Measurements from ENCODE around the gene CLUH. TPM values are rescaled to one million over a fixed set of nuclear protein-coding genes. Genes with fewer than 3 reads are reported as not detected.
A peak's percentile ranks its signal among the peaks of the same experiment; 100 is the strongest.

CLUH gene
- polyA plus RNA-seq, 1 of the 3 experiments (the other 2 are of a cell fraction), result 32.2 TPM

GRCh38 chr17:2701161-2701995 lies 10.2 kb downstream of the CLUH start:
- Histone ChIP-seq H3K27me3 (ENCODE audit: insufficient read depth) (no peaks in the 10 kb centered on the region), H3K9ac (no peak overlapping the region), H2AFZ (ENCODE audit: low read depth) (no peak overlapping the region), H3K4me3 (ENCODE audit: low read depth in 2 of 2, low read length in 1 of 2) (no peak overlapping the region), H3K4me1 (ENCODE audit: control insufficient read depth in 1 of 2, insufficient read depth in 2 of 2, low read depth in 1 of 2, low read length in 1 of 2) (no peaks in the 10 kb centered on the region), H3K9me3 (no peaks in the 10 kb centered on the region), H3K79me2 (ENCODE audit: insufficient read depth) (peaks cover 19% of the 10 kb centered on the region; the same call in 1 of the 2 replicates), H3K4me2 (no peak overlapping the region), H3F3A (replicated peaks; ENCODE audit: insufficient read depth) (no peaks in the 10 kb centered on the region), H4K20me1 (ENCODE audit: insufficient read depth) (peaks cover 22% of the 10 kb centered on the region), H3K36me3 (replicated peaks in 1 of 2; ENCODE audit: control insufficient read depth in 1 of 2, insufficient read depth in 2 of 2, low read length in 1 of 2) (peaks cover 4 to 55% of the 10 kb centered on the region in 2 experiments), H3K9me2 (no peaks in the 10 kb centered on the region), H3K27ac (ENCODE audit: low read depth in 2 of 2, low read length in 1 of 2) (no peak overlapping the region)
- TF ChIP-seq REST (IDR thresholded peaks at IDR 0.05; ENCODE audit: low read depth, low read length), result no peak
- TF ChIP-seq NFIC (IDR thresholded peaks at IDR 0.05; ENCODE audit: borderline replicate concordance), result no peak
- no peak for TF ChIP-seq RAD21 (IDR thresholded peaks at IDR 0.05; ENCODE audit: low read length)
- no peak for TF ChIP-seq FOXJ3 (CRISPR knock-in tag; IDR thresholded peaks at IDR 0.05)
- TF ChIP-seq, protein P1, sequence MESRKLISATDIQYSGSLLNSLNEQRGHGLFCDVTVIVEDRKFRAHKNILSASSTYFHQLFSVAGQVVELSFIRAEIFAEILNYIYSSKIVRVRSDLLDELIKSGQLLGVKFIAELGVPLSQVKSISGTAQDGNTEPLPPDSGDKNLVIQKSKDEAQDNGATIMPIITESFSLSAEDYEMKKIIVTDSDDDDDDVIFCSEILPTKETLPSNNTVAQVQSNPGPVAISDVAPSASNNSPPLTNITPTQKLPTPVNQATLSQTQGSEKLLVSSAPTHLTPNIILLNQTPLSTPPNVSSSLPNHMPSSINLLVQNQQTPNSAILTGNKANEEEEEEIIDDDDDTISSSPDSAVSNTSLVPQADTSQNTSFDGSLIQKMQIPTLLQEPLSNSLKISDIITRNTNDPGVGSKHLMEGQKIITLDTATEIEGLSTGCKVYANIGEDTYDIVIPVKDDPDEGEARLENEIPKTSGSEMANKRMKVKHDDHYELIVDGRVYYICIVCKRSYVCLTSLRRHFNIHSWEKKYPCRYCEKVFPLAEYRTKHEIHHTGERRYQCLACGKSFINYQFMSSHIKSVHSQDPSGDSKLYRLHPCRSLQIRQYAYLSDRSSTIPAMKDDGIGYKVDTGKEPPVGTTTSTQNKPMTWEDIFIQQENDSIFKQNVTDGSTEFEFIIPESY (IDR thresholded peaks at IDR 0.05; ENCODE audit: borderline replicate concordance, low read depth), result no peak
- no peak for TF ChIP-seq RFX5 (IDR thresholded peaks at IDR 0.05; ENCODE audit: low read length)
- no peak for TF ChIP-seq USF2 (IDR thresholded peaks at IDR 0.05; ENCODE audit: borderline replicate concordance, low read depth, low read length)
- no peak for TF ChIP-seq ELF1 (IDR thresholded peaks at IDR 0.05)
- no peak for TF ChIP-seq TEAD4 (IDR thresholded peaks at IDR 0.05; ENCODE audit: borderline replicate concordance, insufficient read depth)
- no peak for TF ChIP-seq EZH2phosphoT487 (IDR thresholded peaks at IDR 0.05; ENCODE audit: borderline replicate concordance, low read depth)
- TF ChIP-seq, protein P2, sequence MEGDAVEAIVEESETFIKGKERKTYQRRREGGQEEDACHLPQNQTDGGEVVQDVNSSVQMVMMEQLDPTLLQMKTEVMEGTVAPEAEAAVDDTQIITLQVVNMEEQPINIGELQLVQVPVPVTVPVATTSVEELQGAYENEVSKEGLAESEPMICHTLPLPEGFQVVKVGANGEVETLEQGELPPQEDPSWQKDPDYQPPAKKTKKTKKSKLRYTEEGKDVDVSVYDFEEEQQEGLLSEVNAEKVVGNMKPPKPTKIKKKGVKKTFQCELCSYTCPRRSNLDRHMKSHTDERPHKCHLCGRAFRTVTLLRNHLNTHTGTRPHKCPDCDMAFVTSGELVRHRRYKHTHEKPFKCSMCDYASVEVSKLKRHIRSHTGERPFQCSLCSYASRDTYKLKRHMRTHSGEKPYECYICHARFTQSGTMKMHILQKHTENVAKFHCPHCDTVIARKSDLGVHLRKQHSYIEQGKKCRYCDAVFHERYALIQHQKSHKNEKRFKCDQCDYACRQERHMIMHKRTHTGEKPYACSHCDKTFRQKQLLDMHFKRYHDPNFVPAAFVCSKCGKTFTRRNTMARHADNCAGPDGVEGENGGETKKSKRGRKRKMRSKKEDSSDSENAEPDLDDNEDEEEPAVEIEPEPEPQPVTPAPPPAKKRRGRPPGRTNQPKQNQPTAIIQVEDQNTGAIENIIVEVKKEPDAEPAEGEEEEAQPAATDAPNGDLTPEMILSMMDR (IDR thresholded peaks at IDR 0.05), result no peak
- no peak for TF ChIP-seq SMC3 (IDR thresholded peaks at IDR 0.05; ENCODE audit: low read depth, low read length)
- 96% methylated on average over 26 of the region's 41 CpGs for WGBS (ENCODE audit: low lambda C conversion rate)
- ChIA-PET CTCF (no interaction called here), POLR2A (no interaction called here)
- DNase-seq, result peak; percentile 24

Measured in SK-N-SH (cell line).